Activated gamma-delta T cell treated with Interleukin-2 at 50 U/mL for 16 hours (primary cell): ENCODE data around the gene GPD1L.
"Not testable (repeated sequence)": the region's sequence is repeated elsewhere in the genome, so short reads cannot be mapped to it uniquely, and the experiment has no call there.

Experiments used
- DNase-seq: peaks from one replicate; pipeline ENCODE4 v3.0.0-alpha.2; 2020

The GPD1L gene

GRCh38 chr3:32106132-32106928, at the start of gene GPD1L:
Gene GPD1L, plus strand, starts transcription at chr3:32106620. Its CDS starts 92 bp downstream, at chr3:32106712.
- DNase-seq = peak; percentile 88

- not testable (repeated sequence) for DNase-seq
Observed at GRCh38 chr3:32058465-32058864, 48.0 kb upstream of the GPD1L start.

- DNase-seq = no peak
Observed at GRCh38 chr3:32062950-32063582, 43.4 kb upstream of the GPD1L start.

GRCh38 chr3:32066686-32067085, 39.7 kb upstream of the GPD1L start:
- DNase-seq = no peak

- DNase-seq = not testable (repeated sequence)
Observed at GRCh38 chr3:32074194-32074593, 32.2 kb upstream of the GPD1L start.

- DNase-seq = no peak
Observed at GRCh38 chr3:32076566-32076965, 29.9 kb upstream of the GPD1L start.

GRCh38 chr3:32077260-32078084, 28.9 kb upstream of the GPD1L start:
- no peak for DNase-seq

- DNase-seq = no peak
Observed at GRCh38 chr3:32078085-32078634, 28.3 kb upstream of the GPD1L start.

- DNase-seq = no peak
Observed at GRCh38 chr3:32078864-32079263, 27.6 kb upstream of the GPD1L start.

GRCh38 chr3:32082721-32083120, 23.7 kb upstream of the GPD1L start:
- DNase-seq = no peak

- DNase-seq = no peak
Observed at GRCh38 chr3:32083702-32084270, 22.6 kb upstream of the GPD1L start.

GRCh38 chr3:32084870-32085269, 21.6 kb upstream of the GPD1L start:
- DNase-seq = no peak

GRCh38 chr3:32086464-32086863, 20.0 kb upstream of the GPD1L start:
- DNase-seq = no peak

GRCh38 chr3:32089476-32089875, 16.9 kb upstream of the GPD1L start:
- DNase-seq = no peak

GRCh38 chr3:32093204-32093603, 13.2 kb upstream of the GPD1L start:
- DNase-seq = no peak

- DNase-seq = no peak
Observed at GRCh38 chr3:32095431-32095830, 11.0 kb upstream of the GPD1L start.

GRCh38 chr3:32097768-32098167, 8.7 kb upstream of the GPD1L start:
- no peak for DNase-seq

- DNase-seq = no peak
Observed at GRCh38 chr3:32098528-32098927, 7.9 kb upstream of the GPD1L start.

- no peak for DNase-seq
Observed at GRCh38 chr3:32100465-32100864, 6.0 kb upstream of the GPD1L start.

- DNase-seq = no peak
Observed at GRCh38 chr3:32102289-32102688, 4.1 kb upstream of the GPD1L start.

GRCh38 chr3:32104492-32104891, 1.9 kb upstream of the GPD1L start:
- DNase-seq = no peak

GRCh38 chr3:32105291-32106131, 909 bp upstream of the GPD1L start:
- DNase-seq = no peak
